Stimulated activated CD4-positive, alpha-beta T cell treated with anti-CD3 and anti-CD28 coated beads, Interleukin-2, amount 100 ng/mL, for 24 hours (primary cell): Measurements from ENCODE around the gene VNN1.
"Not testable (repeated sequence)": the region's sequence is repeated elsewhere in the genome, so short reads cannot be mapped to it uniquely, and the experiment has no call there.

Source experiments
- DNase-seq, 2 donors: peaks; one replicate each; pipeline ENCODE4 v3.0.0-alpha.2; 2020

Gene VNN1

DNA sequence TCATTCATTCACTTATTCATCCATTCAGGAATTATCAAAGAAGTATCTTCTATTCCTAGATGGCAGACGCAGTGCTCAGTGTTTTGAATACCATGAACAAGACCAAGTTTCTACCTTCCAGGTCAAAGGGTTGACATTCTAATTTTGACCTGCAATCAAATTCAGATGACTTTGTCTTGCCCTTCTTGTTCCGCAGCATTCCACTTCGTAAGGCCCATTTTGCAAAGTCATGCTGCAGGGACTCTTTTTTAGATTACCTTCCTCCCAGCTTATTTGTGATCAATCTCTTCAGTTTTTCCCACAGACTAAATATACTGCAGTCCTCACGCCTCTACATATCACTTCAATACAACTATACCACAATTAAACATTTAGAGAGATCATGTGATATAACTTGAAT, 47.7 kb downstream of the VNN1 start:
- no peak for DNase-seq

DNA sequence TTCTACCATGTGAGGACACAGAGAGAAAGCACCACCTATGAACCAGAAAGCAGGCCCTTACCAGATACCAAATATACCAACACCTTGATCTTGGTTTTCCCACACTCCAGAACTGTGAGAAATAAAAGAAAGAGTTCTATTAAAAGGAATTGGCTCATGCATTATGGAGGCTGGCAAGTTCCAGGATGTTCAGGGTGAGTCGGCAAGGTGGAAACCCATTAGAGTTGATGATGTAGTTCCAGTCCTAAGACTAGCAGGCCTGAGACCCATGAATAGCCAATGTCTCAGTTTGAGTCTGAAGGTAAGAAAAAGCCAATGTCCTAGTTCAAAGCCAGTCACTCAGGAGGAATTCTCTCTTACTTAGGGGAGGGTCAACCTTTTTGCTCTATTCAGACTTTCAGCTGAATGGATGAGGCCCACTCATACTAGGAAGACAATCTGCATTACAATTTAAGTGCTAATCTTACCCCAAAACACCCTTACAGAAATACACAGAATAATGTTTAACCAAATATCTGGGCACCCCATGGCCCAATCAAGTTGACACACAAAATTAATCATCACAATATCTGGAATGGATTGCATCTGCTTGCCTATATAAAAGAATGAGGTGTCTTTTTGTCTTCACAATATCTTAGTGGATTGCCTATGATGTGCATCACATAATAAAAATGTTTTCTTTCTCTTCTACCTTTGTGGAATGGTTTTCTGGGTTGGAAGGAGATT, 49.4 kb downstream of the VNN1 start:
- DNase-seq: no peak

DNA sequence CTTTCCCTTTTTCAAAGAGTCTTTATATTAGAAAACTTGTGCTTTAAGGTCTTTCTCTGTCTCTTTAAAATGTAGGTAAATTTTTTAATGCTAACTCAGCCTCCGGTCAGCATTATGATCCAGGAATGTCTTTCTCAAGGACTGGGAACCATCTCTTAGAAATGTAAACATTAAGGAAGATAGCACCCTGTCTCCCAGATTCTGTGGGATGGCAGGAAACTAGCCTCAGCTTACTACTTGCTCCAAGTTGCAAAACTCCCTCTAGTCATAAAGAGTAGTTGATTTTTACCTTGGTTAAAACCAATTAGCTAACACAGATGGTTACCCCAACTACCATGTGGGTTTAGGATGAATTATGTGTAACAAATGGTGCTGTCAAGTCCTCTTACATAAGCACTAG, 50.2 kb downstream of the VNN1 start:
- DNase-seq: no peak

DNA sequence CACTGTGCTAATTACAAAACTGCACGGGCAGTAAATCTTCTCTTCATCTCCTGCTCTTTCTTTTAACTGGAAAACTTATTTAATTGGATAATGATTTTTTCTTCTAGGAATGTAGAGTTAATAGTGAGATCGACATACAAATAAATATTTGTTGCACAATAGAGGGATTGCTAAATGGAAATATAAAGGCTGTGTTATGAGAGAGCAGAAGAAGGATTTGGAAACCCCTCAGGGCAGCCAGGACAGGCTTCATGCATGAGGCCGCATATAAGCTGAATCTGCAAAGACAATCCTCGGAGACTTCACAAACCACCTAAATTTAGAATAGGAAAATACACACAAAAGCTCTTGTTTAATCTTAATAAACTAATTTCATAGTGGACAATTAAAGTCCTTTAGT, 51.9 kb downstream of the VNN1 start:
- no peak for DNase-seq

DNA sequence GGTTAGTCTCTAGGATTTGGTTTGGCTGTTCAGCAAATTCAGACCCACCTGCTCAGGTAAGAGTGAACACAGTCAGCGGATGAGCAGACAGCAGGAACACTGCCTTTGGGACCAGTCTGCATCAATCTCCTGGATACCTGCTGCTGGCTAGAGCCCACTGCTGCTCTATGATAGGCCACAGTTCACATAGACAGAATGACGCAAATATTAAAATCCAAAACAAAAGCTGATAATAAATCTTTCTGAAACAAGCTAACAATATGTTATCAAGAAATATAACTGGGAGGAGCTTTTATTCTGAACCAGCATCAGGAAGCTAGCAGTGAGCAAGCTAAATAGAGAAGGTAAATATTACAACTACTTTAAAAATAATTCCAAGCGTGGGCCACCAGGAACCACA, 54.8 kb downstream of the VNN1 start, which contains the start of gene TAAR1:
Gene TAAR1 (minus strand): TSS at position 101 of the 400 bp plus-strand sequence. CDS start 13,179 bp downstream, outside the sequence.
- DNase-seq: no peak

DNA sequence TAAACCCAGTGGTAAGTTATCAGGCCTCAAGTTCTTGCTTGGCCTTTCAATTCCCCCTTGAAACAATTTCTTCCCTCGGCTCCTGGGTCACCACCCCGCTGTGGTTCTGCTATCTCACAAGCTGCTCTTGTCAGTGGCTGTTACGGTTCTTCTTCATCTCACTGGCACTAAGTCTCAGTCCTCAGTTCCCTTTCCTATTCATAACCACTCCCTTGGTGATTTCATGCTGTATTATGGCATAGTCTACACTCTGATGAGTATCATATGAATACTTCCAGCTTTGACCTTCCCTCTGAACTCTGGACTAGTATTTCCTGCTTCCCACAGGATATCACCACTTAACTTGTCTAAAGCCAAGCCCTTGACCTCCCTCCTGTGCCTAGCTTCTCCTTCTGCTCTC, 62.8 kb downstream of the VNN1 start:
- DNase-seq: no peak

DNA sequence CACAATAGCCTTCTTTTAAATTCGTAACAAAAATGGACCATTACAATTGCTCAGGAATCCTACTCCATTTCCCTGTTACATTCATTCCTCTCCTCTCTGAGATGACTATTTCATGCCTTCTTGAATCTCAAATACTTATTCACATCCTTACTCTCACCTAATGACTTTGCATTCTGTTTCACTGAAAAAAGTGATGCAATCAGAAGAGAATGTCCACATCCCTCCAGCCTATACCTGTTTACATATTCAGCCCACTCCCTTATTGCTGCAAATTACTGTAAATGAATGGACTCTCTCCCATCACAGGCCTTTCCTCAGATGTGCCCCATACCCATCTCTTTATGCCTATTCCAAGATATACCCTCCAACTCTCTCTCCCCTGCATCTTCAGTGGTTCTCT, 63.4 kb downstream of the VNN1 start:
- no peak for DNase-seq

DNA sequence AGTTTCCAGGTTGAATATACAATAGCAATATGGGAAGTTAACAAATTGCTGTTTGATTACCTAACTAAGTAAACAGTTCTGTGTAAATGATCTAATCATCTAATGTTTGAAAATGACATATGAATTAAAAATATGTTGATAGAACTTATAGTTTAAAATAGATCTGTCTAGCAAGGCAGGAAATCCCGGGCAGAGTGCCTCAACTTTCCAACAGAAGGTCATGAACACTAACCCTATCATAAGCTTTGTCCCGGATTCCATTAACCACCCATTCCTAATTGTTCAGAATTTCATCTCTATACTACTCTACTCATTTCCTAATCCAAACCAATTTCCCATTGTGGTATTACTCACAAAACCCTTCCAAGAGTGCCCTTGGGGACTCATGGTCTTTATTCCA, 65.0 kb downstream of the VNN1 start:
- DNase-seq: no peak

DNA sequence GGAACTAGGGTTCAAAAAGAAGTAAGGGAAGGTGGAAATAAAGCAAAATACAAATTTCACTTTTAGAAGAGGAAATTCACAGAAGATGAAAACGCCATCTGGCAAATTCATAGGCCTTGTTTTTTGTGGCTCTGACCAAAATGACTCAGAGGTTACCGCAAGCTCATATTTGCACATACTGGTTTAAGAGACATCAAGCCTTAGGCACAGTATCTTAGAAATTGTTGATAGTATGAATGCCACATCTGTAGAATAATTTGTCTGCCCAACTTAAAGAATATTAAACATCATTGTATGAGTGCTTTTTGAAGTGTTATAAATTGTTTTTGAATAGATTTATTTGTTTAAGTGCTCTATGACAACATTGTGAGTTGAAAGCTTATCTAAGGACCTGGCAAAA, 65.5 kb downstream of the VNN1 start:
- no peak for DNase-seq

DNA sequence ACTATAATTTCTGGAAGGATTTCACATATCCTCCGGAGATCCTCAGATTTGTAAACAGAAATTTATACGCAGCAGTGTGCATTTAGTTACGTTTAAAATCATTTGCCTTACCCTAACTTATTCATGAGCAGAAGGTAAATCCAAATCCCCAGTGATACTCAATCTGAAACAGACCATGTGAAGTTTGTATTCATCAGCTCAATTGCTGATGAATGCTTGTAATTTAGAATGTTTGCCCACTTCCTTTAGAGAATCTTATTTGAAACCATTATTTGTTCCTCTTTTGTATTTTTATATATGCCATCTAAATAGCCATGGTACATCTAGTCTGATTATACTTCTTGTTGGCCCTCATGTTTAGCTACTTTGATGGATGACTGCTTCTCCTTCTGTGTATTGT, 70.3 kb downstream of the VNN1 start:
- DNase-seq: no peak

DNA sequence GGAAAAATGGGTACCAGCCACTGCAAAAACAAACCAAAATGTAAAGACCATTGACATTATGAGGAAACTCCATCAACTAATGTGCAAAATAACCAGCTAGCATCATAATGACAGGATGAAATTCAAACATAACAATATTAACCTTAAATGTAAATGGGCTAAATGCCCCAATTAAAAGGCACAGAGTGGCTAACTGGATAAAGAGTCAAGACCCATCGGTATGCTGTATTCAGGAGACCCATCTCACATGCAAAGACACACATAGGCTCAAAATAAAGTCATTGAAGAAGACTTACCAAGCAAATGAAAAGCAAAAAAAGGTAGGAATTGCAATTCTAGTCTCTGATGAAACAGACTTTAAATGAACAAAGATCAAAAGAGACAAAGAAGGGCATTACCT, 76.7 kb downstream of the VNN1 start:
- DNase-seq: not testable (repeated sequence)

DNA sequence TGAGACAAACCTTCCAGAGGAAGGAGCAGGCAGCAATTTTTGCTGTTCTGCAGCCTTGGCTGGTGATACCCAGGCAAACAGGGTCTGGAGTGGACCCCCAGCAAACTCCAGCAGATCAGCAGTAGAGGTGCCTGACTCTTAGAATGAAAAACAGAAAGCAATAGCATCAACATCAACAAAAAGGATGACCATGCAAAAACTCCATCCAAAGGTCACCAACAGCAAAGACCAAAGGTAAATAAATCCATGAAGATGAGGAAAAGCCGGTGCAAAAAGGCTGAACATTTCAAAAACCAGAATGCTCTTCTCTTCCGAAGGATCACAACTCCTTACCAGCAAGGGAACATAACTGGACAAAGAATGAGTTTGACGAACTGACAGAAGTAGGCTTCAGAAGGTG, 77.9 kb downstream of the VNN1 start:
- not testable (repeated sequence) for DNase-seq

DNA sequence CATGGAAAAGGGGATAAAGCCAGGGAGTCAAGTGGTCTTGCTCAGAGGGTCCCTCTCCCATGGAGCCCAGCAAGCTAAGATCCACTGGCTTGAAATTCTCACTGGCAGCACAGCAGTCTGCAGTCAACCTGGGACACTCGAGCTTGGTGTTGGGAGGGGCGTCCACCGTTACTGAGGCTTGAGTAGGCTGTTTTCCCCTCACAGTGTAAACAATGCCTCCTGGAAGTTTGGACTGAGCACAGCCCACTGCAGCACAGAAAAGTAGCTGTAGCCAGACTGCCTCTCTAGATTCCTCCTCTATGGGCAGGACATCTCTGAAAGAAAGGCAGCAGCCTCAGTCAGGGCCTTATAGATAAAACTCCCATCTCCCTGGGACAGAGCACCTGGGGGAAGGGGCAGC, 78.6 kb downstream of the VNN1 start:
- DNase-seq: not testable (repeated sequence)

DNA sequence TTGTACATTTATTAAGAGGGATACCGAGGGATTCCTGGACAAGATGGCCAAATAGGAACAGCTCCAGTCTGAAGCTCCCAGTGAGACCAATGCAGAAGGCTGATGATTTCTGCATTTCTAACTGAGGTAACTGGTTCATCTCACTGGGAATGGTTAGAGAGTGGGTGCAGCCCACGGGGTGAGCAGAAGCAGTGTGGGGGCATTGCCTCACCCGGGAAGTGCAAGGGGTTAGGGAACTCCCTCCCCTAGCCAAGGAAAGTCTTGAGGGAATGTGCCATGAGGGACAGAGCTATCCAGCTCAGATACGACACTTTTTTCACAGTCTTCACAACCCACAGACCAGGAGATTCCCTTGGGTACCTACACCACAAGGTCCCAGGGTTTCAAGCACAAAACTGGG, 79.1 kb downstream of the VNN1 start:
- no peak for DNase-seq

DNA sequence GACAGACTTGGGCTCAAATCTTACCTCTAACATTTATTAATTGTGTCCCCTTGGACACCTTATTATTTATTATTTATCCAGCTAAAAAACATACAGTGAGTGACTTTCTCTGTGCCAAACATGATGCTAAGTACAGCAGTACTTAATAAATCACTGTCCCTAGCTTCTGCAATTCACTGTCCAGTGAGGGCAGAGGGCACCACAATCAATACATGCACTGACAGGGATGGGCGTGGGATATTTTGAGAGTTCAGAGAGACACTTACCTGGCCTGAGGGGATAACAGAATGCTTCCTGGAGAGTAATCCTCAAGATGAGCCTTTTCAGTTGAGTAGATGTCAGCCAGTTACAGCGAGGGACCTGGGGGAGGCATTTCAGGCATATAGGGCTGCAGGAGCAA, 80.5 kb downstream of the VNN1 start:
- no peak for DNase-seq
